Ovary (tissue), 3 donors: ENCODE data around the gene FUOM.

Source experiments
- CTCF ChIP-seq, 3 donors: fragments of 450-650 bp in 2 of 3; fragments of 200-600 bp in 1 of 3; IDR thresholded peaks; one replicate each; pipeline versions ENCODE4 v1.5.1 to v1.8.0; 2016 to 2022; ENCODE audit warnings: antibody characterized with exemption in 3 of 3, mild to moderate bottlenecking in 1 of 3
- EP300 ChIP-seq: sonication (generic); formaldehyde crosslinking; IDR thresholded peaks from one replicate; pipeline ENCODE4 v1.6.1; 2017; ENCODE audit warnings: antibody characterized with exemption
- donor health status: DM: no; HTN: no; CAD: no.

DNA sequence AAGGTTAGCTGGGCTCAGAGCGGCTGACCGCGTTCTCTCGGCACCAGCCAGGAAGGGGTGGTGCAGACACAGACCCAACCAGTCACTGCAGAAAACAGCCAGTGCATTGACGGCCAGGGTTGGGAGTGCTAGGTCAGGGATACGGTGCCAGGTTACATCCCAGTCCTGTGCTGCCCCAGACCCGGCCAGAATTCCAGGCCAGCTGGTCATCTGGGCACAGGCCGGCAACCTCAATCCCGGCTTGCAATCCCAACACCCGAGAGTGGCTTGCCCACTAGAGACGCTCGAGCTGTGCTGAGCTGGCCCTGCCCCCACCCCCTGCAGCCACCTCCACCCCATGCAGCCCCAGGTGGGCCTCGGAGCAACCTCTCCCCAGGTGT lies 6.9 kb downstream of the FUOM start:
- TF ChIP-seq CTCF (IDR thresholded peaks at IDR 0.05), result no peak
- no peak for TF ChIP-seq EP300
